K562 (cell line): ENCODE data around the gene SOX8.
"Not testable (repeated sequence)": the region's sequence is repeated elsewhere in the genome, so short reads cannot be mapped to it uniquely, and the experiment has no call there.

ENCODE experiments used
- MXI1 ChIP-seq: IDR thresholded peaks from 2 replicates; pipeline ENCODE4 v1.6.1; 2011; ENCODE audit warnings: low read depth, mild to moderate bottlenecking, improper control_type of control experiment, low read length
- POLR2A ChIP-seq: fragments of 450-650 bp; conservative IDR thresholded peaks from 2 replicates; pipeline ENCODE4 v1.6.1; 2016
- POLR2AphosphoS2 ChIP-seq: IDR thresholded peaks from 2 replicates; pipeline ENCODE4 v1.6.1; 2012; ENCODE audit warnings: low read length, improper control_type of control experiment

DNA sequence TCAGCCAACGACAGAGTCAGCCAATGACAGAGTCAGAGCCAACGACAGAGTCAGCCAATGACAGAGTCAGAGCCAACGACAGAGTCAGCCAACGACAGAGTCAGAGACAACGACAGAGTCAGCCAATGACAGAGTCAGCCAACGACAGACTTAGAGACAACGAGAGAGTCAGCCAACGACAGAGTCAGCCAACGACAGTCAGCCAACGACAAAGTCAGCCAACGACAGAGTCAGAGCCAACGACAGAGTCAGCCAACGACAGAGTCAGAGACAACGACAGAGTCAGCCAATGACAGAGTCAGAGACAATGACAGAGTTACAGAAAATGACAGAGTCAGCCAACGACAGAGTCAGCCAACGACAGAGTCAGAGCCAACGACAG, 33.7 kb upstream of the SOX8 start:
- not testable (repeated sequence) for TF ChIP-seq POLR2AphosphoS2, POLR2A, MXI1
